Colonic mucosa (tissue), 4 donors: ENCODE measurements around the gene PNISR. TPM values are rescaled to one million over a fixed set of nuclear protein-coding genes. Genes with fewer than 3 reads are reported as not detected.

ENCODE experiments used
- DNase-seq: peaks from one replicate; pipeline ENCODE4 v3.0.0-alpha.2; 2020
- H3K27ac ChIP-seq: fragments of 200-600 bp; one replicate; pipeline ENCODE4 v1.8.0; 2021
- H3K27me3 ChIP-seq: fragments of 200-600 bp; one replicate; pipeline ENCODE4 v1.8.0; 2021
- H3K36me3 ChIP-seq: fragments of 200-600 bp; one replicate; pipeline ENCODE4 v1.8.0; 2021
- H3K4me1 ChIP-seq: fragments of 200-600 bp; one replicate; pipeline ENCODE4 v1.8.0; 2021; ENCODE audit warnings: mild to moderate bottlenecking
- H3K4me3 ChIP-seq: fragments of 200-600 bp; one replicate; pipeline ENCODE4 v1.8.0; 2021
- H3K9ac ChIP-seq, 2 donors: one replicate each; pipeline ENCODE4 v1.7.0; 2013; ENCODE audit warnings: control low read depth in 2 of 2, low read depth in 2 of 2, low read length in 2 of 2
- H3K9me3 ChIP-seq: fragments of 200-600 bp; one replicate; pipeline ENCODE4 v1.8.0; 2021
- CTCF ChIP-seq: fragments of 200-600 bp; IDR thresholded peaks from one replicate; pipeline ENCODE4 v1.8.0; 2022; ENCODE audit warnings: antibody characterized with exemption, mild to moderate bottlenecking
- intact Hi-C: fragments of 100-400 bp; cut with DNase I; formaldehyde crosslinking; loops from one replicate; pipeline ENCODE4 v1.14.1; 2022
- total RNA-seq, 2 donors: library from RNA; stranded (reverse); fragmentation: NEBNext Ultra II Directional in 1 of 2; extraction: Animal tissue kit (Norgen Biotek cat#: 25700) in 1 of 2; gene quantifications; one replicate each; pipeline ENCODE4 v1.2.1, GENCODE V29; 2021
- donor health status: healthy.
- donor health status: DM: no; HTN: no; CAD: no.
- donor health status: DM: no; HTN: no; CAD: no.

Gene PNISR
- total RNA-seq, 2 donors from 2014 or later: 58.5 to 61.4 TPM

- intact Hi-C loops: no loop called here
- no peak for DNase-seq
- H3K4me1 ChIP-seq: no peaks in the 10 kb centered on the region
These were observed 8.9 kb downstream of the PNISR start for GRCh38 chr6:99416226-99416625.

GRCh38 chr6:99415446-99415845, 9.7 kb downstream of the PNISR start:
- DNase-seq: no peak
- Histone ChIP-seq H3K36me3 (no peaks in the 10 kb centered on the region), H3K4me1 (no peaks in the 10 kb centered on the region), H3K9ac (no peak overlapping the region), H3K27me3 (no peaks in the 10 kb centered on the region), H3K27ac (no peak overlapping the region), H3K4me3 (no peak overlapping the region), H3K9me3 (no peaks in the 10 kb centered on the region)
- intact Hi-C loops: no loop called here
- TF ChIP-seq CTCF: no peak

More at GRCh38 chr6:99416226-99416625, 8.9 kb downstream of the PNISR start:
- Histone ChIP-seq H3K9ac (no peak overlapping the region), H3K36me3 (no peaks in the 10 kb centered on the region), H3K27ac (no peak overlapping the region), H3K4me3 (no peak overlapping the region), H3K27me3 (no peaks in the 10 kb centered on the region), H3K9me3 (no peaks in the 10 kb centered on the region)
- TF ChIP-seq CTCF: no peak

GRCh38 chr6:99412065-99412464, 13.0 kb downstream of the PNISR start:
- peaks cover 9% of the 10 kb centered on the region for H3K36me3 ChIP-seq

GRCh38 chr6:99409672-99410071, 15.4 kb downstream of the PNISR start:
- no peak for DNase-seq
- no peak for TF ChIP-seq CTCF
- intact Hi-C loops: no loop called here
- no peaks in the 10 kb centered on the region for H3K9me3 ChIP-seq
- H3K27me3 ChIP-seq: no peaks in the 10 kb centered on the region
- H3K4me3 ChIP-seq: no peak overlapping the region
- H3K36me3 ChIP-seq: peaks cover 17% of the 10 kb centered on the region
- H3K27ac ChIP-seq: no peak overlapping the region
- H3K9ac ChIP-seq: no peak overlapping the region
- no peaks in the 10 kb centered on the region for H3K4me1 ChIP-seq

More at GRCh38 chr6:99412065-99412464, 13.0 kb downstream of the PNISR start:
- TF ChIP-seq CTCF: no peak
- Histone ChIP-seq H3K27ac (no peak overlapping the region), H3K9me3 (no peaks in the 10 kb centered on the region), H3K4me1 (no peaks in the 10 kb centered on the region), H3K4me3 (no peak overlapping the region), H3K27me3 (no peaks in the 10 kb centered on the region), H3K9ac (no peak overlapping the region)
- DNase-seq: no peak
- intact Hi-C loops: no loop called here

- Histone ChIP-seq H3K4me1 (no peaks in the 10 kb centered on the region), H3K27ac (no peak overlapping the region), H3K9me3 (no peaks in the 10 kb centered on the region), H3K9ac (no peak overlapping the region), H3K4me3 (no peak overlapping the region), H3K27me3 (no peaks in the 10 kb centered on the region), H3K36me3 (peaks cover 26% of the 10 kb centered on the region)
- no peak for DNase-seq
- intact Hi-C loops: no loop called here
- TF ChIP-seq CTCF: no peak
These were observed 18.0 kb downstream of the PNISR start for GRCh38 chr6:99407076-99407475.

GRCh38 chr6:99402448-99402847, 22.7 kb downstream of the PNISR start:
- TF ChIP-seq CTCF: no peak
- Histone ChIP-seq H3K4me1 (no peaks in the 10 kb centered on the region), H3K4me3 (no peak overlapping the region), H3K27ac (no peak overlapping the region), H3K9me3 (no peaks in the 10 kb centered on the region), H3K27me3 (no peaks in the 10 kb centered on the region), H3K9ac (no peak overlapping the region), H3K36me3 (peaks cover 18% of the 10 kb centered on the region)
- DNase-seq: no peak
- intact Hi-C loops: no loop called here
